Measurements from ENCODE around the gene RAB11FIP3. TPM values are rescaled to one million over a fixed set of nuclear protein-coding genes. Genes with fewer than 3 reads are reported as not detected.

RAB11FIP3 gene
- polyA plus RNA-seq, 2 of the 4 experiments (the other 2 are of a cell fraction), result 6.7 to 18.0 TPM

- ChIA-PET POLR2A (no interaction called here), CTCF (interaction anchor here (1.0 kb wide), 1 partner anchor 37 kb away, joined by 3 read pairs; no protein-coding TSS in a partner anchor)
- no peak for DNase-seq (ENCODE audit: low read depth in 1 of 2, low spot score in 1 of 2)
- ATAC-seq, result no peak
- no peak for TF ChIP-seq KDM5A (IDR thresholded peaks at IDR 0.05)
- no peak for FAIRE-seq
- whole genome bisulfite sequencing (ENCODE audit: missing lambda C conversion rate), result 96% methylated on average over 13 of the region's 13 CpGs
- Histone ChIP-seq H3K4me3 (no peak overlapping the region), H3K9me3 (no peaks in the 10 kb centered on the region), H3K4me1 (peaks cover 11% of the 10 kb centered on the region), H3K4me2 (no peak overlapping the region), H3K27ac (no peak overlapping the region)
Measured at GRCh38 chr16:520847-521246, 95.4 kb downstream of the RAB11FIP3 start.

- CTCF ChIA-PET, result interaction anchor here (1.0 kb wide), 1 partner anchor 36 kb away, joined by 3 read pairs; no protein-coding TSS in a partner anchor
- H3K4me3 ChIP-seq, result no peak overlapping the region
- no peak for DNase-seq (ENCODE audit: low read depth in 1 of 2, low spot score in 1 of 2)
- FAIRE-seq, result no peak
- ATAC-seq, result no peak
- H3K27ac ChIP-seq, result no peak overlapping the region
- H3K9me3 ChIP-seq, result no peaks in the 10 kb centered on the region
- peaks cover 17% of the 10 kb centered on the region for H3K4me1 ChIP-seq
- no peak overlapping the region for H3K4me2 ChIP-seq
- POLR2A ChIA-PET, result no interaction called here
- TF ChIP-seq CHD4 (IDR thresholded peaks at IDR 0.05; ENCODE audit: borderline replicate concordance), result no peak
- peak; percentile 33 for TF ChIP-seq POLR2A (IDR thresholded peaks at IDR 0.05; ENCODE audit: low read length)
- WGBS (ENCODE audit: missing lambda C conversion rate), result 86% methylated on average over 34 of the region's 34 CpGs
Measured at GRCh38 chr16:521381-522210, 96.1 kb downstream of the RAB11FIP3 start.

- TF ChIP-seq CTCF (IDR thresholded peaks at IDR 0.05) (no peak), MAFK (IDR thresholded peaks at IDR 0.05; ENCODE audit: partially characterized antibody) (no peak), ZNF302 (CRISPR knock-in tag; IDR thresholded peaks at IDR 0.05) (no peak), POLR2A (IDR thresholded peaks at IDR 0.05; ENCODE audit: low read length) (0 out of 2 replicates have a peak, but pooled peaks have one; percentile 25)
- FAIRE-seq, result no peak
Measured at GRCh38 chr16:522320-523096, 97.1 kb downstream of the RAB11FIP3 start.

GRCh38 chr16:523097-523741, 97.8 kb downstream of the RAB11FIP3 start:
- TF ChIP-seq ATOH8 (CRISPR knock-in tag; IDR thresholded peaks at IDR 0.05; ENCODE audit: low read depth) (no peak), PBX3 (IDR thresholded peaks at IDR 0.05) (peak; percentile 63; the same call in 1 of the 2 replicates), USF2 (IDR thresholded peaks at IDR 0.05) (no peak), EHMT2 (IDR thresholded peaks at IDR 0.05; ENCODE audit: low read depth) (no peak)
- WGBS (ENCODE audit: missing lambda C conversion rate), result 97% methylated on average over 21 of the region's 22 CpGs
- ATAC-seq (no peak), DNase-seq (ENCODE audit: low read depth in 1 of 2, low spot score in 1 of 2) (no peak), FAIRE-seq (no peak)
- H3K9me3 ChIP-seq, result no peaks in the 10 kb centered on the region
- H3K4me2 ChIP-seq, result no peak overlapping the region
- ChIA-PET CTCF (interaction anchor here (0.6 to 1.0 kb wide), 2 partner anchors 14 to 26 kb away, joined by 3 read pairs; no protein-coding TSS in a partner anchor), POLR2A (no interaction called here)
- H3K4me3 ChIP-seq, result no peak overlapping the region
- peaks cover 17% of the 10 kb centered on the region for H3K4me1 ChIP-seq
- H3K27ac ChIP-seq, result no peak overlapping the region

More at GRCh38 chr16:522320-523096, 97.1 kb downstream of the RAB11FIP3 start:
- Histone ChIP-seq H3K9me3 (no peaks in the 10 kb centered on the region), H3K27ac (0 out of 6 replicates have a peak overlapping the region, but pooled peaks of 1 of the 2 experiments have one; percentile 15), H3K4me1 (peaks cover 17% of the 10 kb centered on the region), H3K4me3 (no peak overlapping the region), H3K4me2 (no peak overlapping the region)
- WGBS (ENCODE audit: missing lambda C conversion rate), result 80% methylated on average over 20 of the region's 23 CpGs
- POLR2A ChIA-PET, result no interaction called here
- DNase-seq (ENCODE audit: low read depth in 1 of 2, low spot score in 1 of 2) (no peak), ATAC-seq (no peak)
- CTCF ChIA-PET, result no interaction called here

Measured in A549 (cell line).